Measurements from ENCODE around the gene PHACTR1.

- TF ChIP-seq, protein P1, sequence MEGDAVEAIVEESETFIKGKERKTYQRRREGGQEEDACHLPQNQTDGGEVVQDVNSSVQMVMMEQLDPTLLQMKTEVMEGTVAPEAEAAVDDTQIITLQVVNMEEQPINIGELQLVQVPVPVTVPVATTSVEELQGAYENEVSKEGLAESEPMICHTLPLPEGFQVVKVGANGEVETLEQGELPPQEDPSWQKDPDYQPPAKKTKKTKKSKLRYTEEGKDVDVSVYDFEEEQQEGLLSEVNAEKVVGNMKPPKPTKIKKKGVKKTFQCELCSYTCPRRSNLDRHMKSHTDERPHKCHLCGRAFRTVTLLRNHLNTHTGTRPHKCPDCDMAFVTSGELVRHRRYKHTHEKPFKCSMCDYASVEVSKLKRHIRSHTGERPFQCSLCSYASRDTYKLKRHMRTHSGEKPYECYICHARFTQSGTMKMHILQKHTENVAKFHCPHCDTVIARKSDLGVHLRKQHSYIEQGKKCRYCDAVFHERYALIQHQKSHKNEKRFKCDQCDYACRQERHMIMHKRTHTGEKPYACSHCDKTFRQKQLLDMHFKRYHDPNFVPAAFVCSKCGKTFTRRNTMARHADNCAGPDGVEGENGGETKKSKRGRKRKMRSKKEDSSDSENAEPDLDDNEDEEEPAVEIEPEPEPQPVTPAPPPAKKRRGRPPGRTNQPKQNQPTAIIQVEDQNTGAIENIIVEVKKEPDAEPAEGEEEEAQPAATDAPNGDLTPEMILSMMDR (conservative IDR thresholded peaks at IDR 0.05 in 1 of 2, IDR thresholded peaks at IDR 0.05 in 1 of 2; ENCODE audit: extremely low read depth in 1 of 2, insufficient read depth in 1 of 2, low read depth in 1 of 2, low read length in 2 of 2): no peak
- TF ChIP-seq EZH2 (IDR thresholded peaks at IDR 0.05; ENCODE audit: borderline replicate concordance, low read length): no peak
These were observed 372.9 kb downstream of the PHACTR1 start for GRCh38 chr6:13089296-13089994.
